ENCODE data around the gene ICA1.

The ICA1 gene

DNA sequence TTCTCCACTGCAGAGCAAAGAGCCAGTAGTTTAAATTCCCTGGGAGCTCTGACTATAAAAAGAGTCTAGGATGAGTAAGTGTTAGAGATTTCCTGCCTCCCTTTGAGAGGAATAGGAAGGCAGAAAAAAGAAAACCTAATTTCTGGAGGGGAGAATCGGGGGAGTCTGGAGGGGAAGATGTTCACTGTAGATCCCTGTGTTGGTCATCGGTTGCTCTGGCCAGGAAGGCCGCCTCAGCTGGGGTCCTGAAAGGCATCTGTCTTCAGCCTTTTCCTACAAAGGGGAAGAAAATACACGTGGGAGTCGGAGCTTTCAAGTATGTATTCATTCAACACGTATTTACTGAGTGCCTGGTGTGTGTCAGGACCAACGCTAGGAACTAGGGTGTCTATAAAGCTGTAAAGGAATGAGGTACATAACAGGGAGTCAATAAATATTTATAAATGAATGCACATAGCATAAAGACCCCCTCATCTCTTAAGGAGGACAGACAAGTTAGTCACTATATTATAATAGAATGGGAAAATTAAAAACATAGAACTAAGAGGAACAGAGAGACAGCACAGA lies 101.1 kb downstream of the ICA1 start:
- Histone ChIP-seq H3K4me1 (ENCODE audit: control insufficient read depth in 1 of 2, insufficient read depth in 1 of 2, low read depth in 1 of 2, low read length in 1 of 2) (peaks cover 8 to 9% of the 10 kb centered on the region in 2 experiments), H3K4me3 (ENCODE audit: low read depth in 1 of 2, low read length in 1 of 2) (no peak overlapping the region), H3K36me3 (peaks cover 20% of the 10 kb centered on the region), H3K27ac (peak overlapping the region; percentile 29), H3K27me3 (no peaks in the 10 kb centered on the region), H3K9me3 (no peaks in the 10 kb centered on the region)
- TF ChIP-seq, protein P1, sequence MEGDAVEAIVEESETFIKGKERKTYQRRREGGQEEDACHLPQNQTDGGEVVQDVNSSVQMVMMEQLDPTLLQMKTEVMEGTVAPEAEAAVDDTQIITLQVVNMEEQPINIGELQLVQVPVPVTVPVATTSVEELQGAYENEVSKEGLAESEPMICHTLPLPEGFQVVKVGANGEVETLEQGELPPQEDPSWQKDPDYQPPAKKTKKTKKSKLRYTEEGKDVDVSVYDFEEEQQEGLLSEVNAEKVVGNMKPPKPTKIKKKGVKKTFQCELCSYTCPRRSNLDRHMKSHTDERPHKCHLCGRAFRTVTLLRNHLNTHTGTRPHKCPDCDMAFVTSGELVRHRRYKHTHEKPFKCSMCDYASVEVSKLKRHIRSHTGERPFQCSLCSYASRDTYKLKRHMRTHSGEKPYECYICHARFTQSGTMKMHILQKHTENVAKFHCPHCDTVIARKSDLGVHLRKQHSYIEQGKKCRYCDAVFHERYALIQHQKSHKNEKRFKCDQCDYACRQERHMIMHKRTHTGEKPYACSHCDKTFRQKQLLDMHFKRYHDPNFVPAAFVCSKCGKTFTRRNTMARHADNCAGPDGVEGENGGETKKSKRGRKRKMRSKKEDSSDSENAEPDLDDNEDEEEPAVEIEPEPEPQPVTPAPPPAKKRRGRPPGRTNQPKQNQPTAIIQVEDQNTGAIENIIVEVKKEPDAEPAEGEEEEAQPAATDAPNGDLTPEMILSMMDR (IDR thresholded peaks at IDR 0.05), result no peak

DNA sequence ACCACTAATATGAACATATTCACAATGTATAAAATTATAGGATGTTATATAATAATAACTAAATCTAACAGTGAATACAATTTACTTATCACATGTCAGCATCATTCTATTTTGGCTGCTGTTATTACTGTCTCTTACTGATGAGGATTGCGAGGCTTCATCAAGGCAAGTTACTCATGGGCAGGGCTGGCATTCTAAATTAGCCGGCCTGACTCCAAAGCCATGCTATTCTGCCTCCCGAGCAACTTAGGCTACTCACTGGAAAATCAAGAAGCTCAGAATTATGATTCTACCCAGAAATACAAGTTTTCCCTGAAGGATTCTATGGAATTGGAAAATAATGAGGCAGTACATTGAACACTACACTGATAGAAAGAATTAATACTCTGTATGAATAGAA lies 101.7 kb downstream of the ICA1 start:
- Histone ChIP-seq H3K9me3 (no peaks in the 10 kb centered on the region), H3K27ac (no peak overlapping the region), H3K36me3 (peaks cover 26% of the 10 kb centered on the region), H3K4me3 (ENCODE audit: low read depth in 1 of 2, low read length in 1 of 2) (no peak overlapping the region), H3K27me3 (no peaks in the 10 kb centered on the region), H3K4me1 (ENCODE audit: control insufficient read depth in 1 of 2, insufficient read depth in 1 of 2, low read depth in 1 of 2, low read length in 1 of 2) (peaks cover 8 to 9% of the 10 kb centered on the region in 2 experiments)
- TF ChIP-seq, protein P1 (IDR thresholded peaks at IDR 0.05), result no peak

DNA sequence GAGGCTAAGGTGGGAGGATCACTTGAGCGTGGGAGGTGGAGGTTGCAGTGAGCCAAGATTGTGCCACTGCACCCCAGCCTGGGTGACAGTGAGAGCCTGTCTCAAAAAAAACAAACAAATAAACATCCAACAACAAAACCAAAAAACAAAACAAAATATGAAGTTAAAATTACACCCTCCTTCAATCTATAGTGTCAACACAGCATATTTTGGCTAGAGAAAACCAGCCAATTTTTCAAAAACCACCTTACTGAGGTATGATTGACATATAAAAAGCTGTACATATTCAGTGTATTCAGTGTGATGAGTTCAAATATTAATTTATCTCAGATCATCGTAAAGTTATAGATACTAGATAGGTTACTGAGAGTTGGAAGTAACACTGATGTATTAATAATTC lies 102.4 kb downstream of the ICA1 start:
- TF ChIP-seq, protein P1 (IDR thresholded peaks at IDR 0.05), result no peak
- Histone ChIP-seq H3K27ac (no peak overlapping the region), H3K9me3 (no peaks in the 10 kb centered on the region), H3K4me1 (ENCODE audit: control insufficient read depth in 1 of 2, insufficient read depth in 1 of 2, low read depth in 1 of 2, low read length in 1 of 2) (peaks cover 8 to 9% of the 10 kb centered on the region in 2 experiments), H3K4me3 (ENCODE audit: low read depth in 1 of 2, low read length in 1 of 2) (no peak overlapping the region), H3K27me3 (no peaks in the 10 kb centered on the region), H3K36me3 (peaks cover 31% of the 10 kb centered on the region)

DNA sequence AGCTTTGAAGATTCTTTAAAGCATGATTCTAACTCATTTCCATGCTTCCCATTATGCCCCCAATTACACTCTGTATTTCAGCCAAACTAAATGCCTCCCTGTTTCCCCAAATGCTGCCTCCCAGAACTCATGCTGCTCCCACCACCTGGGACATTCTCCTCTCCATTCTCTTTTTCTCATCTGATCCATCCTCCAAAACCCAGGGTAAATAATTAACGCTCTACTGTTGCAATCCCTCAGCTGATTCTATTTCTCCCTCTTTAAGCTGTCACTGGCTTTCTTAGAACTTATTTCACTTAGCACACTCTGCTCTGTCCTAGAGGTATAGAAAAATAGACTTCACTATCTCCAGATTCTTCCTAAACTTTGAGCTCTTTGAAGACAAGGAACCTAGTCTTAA lies 104.7 kb downstream of the ICA1 start:
- Histone ChIP-seq H3K4me3 (ENCODE audit: low read depth in 1 of 2, low read length in 1 of 2) (no peak overlapping the region), H3K36me3 (peaks cover 31% of the 10 kb centered on the region), H3K27ac (no peak overlapping the region), H3K27me3 (no peaks in the 10 kb centered on the region), H3K9me3 (no peaks in the 10 kb centered on the region), H3K4me1 (ENCODE audit: control insufficient read depth in 1 of 2, insufficient read depth in 1 of 2, low read depth in 1 of 2, low read length in 1 of 2) (peaks cover 8 to 9% of the 10 kb centered on the region in 2 experiments)
- TF ChIP-seq, protein P1 (IDR thresholded peaks at IDR 0.05), result no peak

DNA sequence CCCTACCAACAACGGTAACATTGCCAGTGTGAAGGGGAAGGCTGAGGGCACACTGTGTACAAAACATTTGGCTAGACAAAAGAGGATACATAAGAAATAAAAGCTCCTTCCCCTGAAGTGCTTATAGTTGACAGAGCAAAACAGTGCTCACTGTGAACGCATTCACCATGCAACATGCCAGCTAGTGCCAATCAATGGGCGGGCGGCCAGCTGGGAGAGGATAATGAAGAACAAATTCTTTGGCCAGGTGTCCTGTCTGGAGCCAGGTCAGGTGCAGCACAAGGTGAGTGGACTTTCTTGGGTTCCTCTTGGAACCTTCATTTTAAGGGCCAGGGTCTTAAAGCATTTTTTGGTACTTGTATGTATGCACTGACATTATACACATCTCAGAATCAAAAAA lies 106.1 kb downstream of the ICA1 start:
- peaks cover 31% of the 10 kb centered on the region for H3K36me3 ChIP-seq
- no peak overlapping the region for H3K27ac ChIP-seq
- TF ChIP-seq, protein P1 (IDR thresholded peaks at IDR 0.05), result no peak
- H3K9me3 ChIP-seq, result no peaks in the 10 kb centered on the region
- no peaks in the 10 kb centered on the region for H3K27me3 ChIP-seq
- no peak overlapping the region for H3K4me3 ChIP-seq (ENCODE audit: low read depth in 1 of 2, low read length in 1 of 2)
- H3K4me1 ChIP-seq (ENCODE audit: control insufficient read depth in 1 of 2, insufficient read depth in 1 of 2, low read depth in 1 of 2, low read length in 1 of 2), result peaks cover 0 to 2% of the 10 kb centered on the region in 2 experiments

Measured in neutrophil (primary cell).